Panc1 (cell line): ENCODE data around the gene FOXN4. TPM values are rescaled to one million over a fixed set of nuclear protein-coding genes. Genes with fewer than 3 reads are reported as not detected.

ENCODE experiments used
- ATAC-seq: fragments of 200-7000 bp; cut with Tn5 transposase; 2 replicates; pipeline ENCODE4 v1.9.1; 2020; ENCODE audit warnings: mild to moderate bottlenecking, moderate library complexity
- BruUV-seq: library from RNA; stranded (reverse); fragments of 400-500 nt; replicated peaks from 2 replicates; lab custom pipeline; 2021; lab: Mats Ljungman, UMichigan
- CTCF ChIA-PET: fragments of 300-600 bp; sonication (Branson Sonifier 250); formaldehyde crosslinking; loops from one replicate; lab custom pipeline; 2022; ENCODE audit warnings: antibody characterized with exemption; lab: Charles Lee
- POLR2A ChIA-PET: fragments of 300-600 bp; sonication (Branson Sonifier 250); formaldehyde crosslinking; loops from one replicate; lab custom pipeline; 2022; ENCODE audit warnings: antibody characterized with exemption; lab: Charles Lee
- DNase-seq: peaks from one replicate; pipeline ENCODE4 v3.0.0-alpha.2; 2010; ENCODE audit warnings: low read depth, low spot score
- H3K27ac ChIP-seq: 2 replicates; pipeline ENCODE4 v1.5.1; 2011; ENCODE audit warnings: mild to moderate bottlenecking, low read length, inconsistent platforms
- H3K27me3 ChIP-seq: fragments of 200-500 bp; sonication (Bioruptor generic); 2 replicates; pipeline ENCODE4 v1.6.0; 2014; ENCODE audit warnings: low read length, inconsistent platforms; ENCODE audit not compliant: control insufficient read depth, insufficient read depth
- H3K36me3 ChIP-seq: fragments of 200-500 bp; sonication (Bioruptor generic); 2 replicates; pipeline ENCODE4 v1.5.1; 2014; ENCODE audit warnings: inconsistent platforms, mild to moderate bottlenecking, low read length, moderate library complexity; ENCODE audit not compliant: control insufficient read depth, insufficient read depth
- H3K4me1 ChIP-seq: 2 replicates; pipeline ENCODE4 v1.5.1; 2011; ENCODE audit warnings: inconsistent platforms, mild to moderate bottlenecking, low read length, moderate library complexity; ENCODE audit not compliant: control insufficient read depth, insufficient read depth
- H3K4me3 ChIP-seq, 2 experiments: 2 replicates each; pipeline ENCODE4 v1.5.1; 2011 to 2012; ENCODE audit warnings: low read depth in 2 of 2, low read length in 2 of 2, mild to moderate bottlenecking in 2 of 2, inconsistent platforms in 1 of 2, moderate library complexity in 1 of 2
- H3K9me3 ChIP-seq: fragments of 200-500 bp; sonication (Bioruptor generic); 2 replicates; pipeline ENCODE4 v1.5.1; 2014; ENCODE audit warnings: low read depth, mild to moderate bottlenecking, inconsistent platforms, low read length, moderate library complexity; ENCODE audit not compliant: control insufficient read depth, insufficient read depth
- CTCF ChIP-seq: fragments of 450-650 bp; IDR thresholded peaks from 2 replicates; pipeline ENCODE4 v1.5.1; 2017; ENCODE audit warnings: mild to moderate bottlenecking
- POLR2AphosphoS5 ChIP-seq: IDR thresholded peaks from 2 replicates; pipeline ENCODE4 v1.6.1; 2012; ENCODE audit warnings: mild to moderate bottlenecking, low read depth, low read length, moderate library complexity
- REST ChIP-seq, 2 experiments: IDR thresholded peaks; 2 replicates each; pipeline ENCODE4 v1.6.1; 2011 to 2012; ENCODE audit warnings: low read depth in 2 of 2, control low read depth in 1 of 2, low read length in 1 of 2, mild to moderate bottlenecking in 1 of 2, moderate library complexity in 1 of 2; ENCODE audit not compliant: insufficient read depth in 1 of 2
- SIN3A ChIP-seq: IDR thresholded peaks from 2 replicates; pipeline ENCODE4 v1.6.1; 2012; ENCODE audit warnings: low read depth, mild to moderate bottlenecking, low read length, moderate library complexity, borderline replicate concordance; ENCODE audit not compliant: insufficient read depth
- TCF7L2 ChIP-seq: IDR thresholded peaks from 2 replicates; pipeline ENCODE4 v1.6.1; 2011; ENCODE audit warnings: mild to moderate bottlenecking, low read depth, low read length, inconsistent platforms
- in situ Hi-C: cut with HindIII; loops from 2 replicates; pipeline ENCODE4 v1.10.0; 2016; ENCODE audit warnings: low sequenced_read_pairs, low pct_unique_long_range_greater_than_20kb
- intact Hi-C: fragments of 100-400 bp; cut with micrococcal nuclease; formaldehyde crosslinking; loops from one replicate; pipeline ENCODE4 v1.10.0; 2022; ENCODE audit not compliant: unreplicated experiment
- total RNA-seq: library from RNA; stranded (reverse); gene quantifications from one replicate; pipeline ENCODE4 v1.2.1, GENCODE V29; 2021; ENCODE audit not compliant: unreplicated experiment

The FOXN4 gene
- total RNA-seq, 1 experiment from 2014 or later: 0.08 TPM

- CTCF ChIA-PET: no interaction called here
- BruUV-seq: no TSS peak
- POLR2A ChIA-PET: no interaction called here
Observed at GRCh38 chr12:109239179-109239578, 69.9 kb downstream of the FOXN4 start.

GRCh38 chr12:109236257-109236656 lies 72.8 kb downstream of the FOXN4 start:
- intact Hi-C loops: no loop called here
- BruUV-seq: no TSS peak
- in situ Hi-C loops: no loop called here
- ATAC-seq: no peak
- Histone ChIP-seq H3K36me3 (no peaks in the 10 kb centered on the region), H3K27me3 (no peaks in the 10 kb centered on the region), H3K9me3 (no peaks in the 10 kb centered on the region), H3K27ac (no peak overlapping the region), H3K4me3 (no peak overlapping the region), H3K4me1 (no peaks in the 10 kb centered on the region)
- DNase-seq: no peak
- TF ChIP-seq SIN3A: no peak
- TF ChIP-seq CTCF: no peak
- no peak for TF ChIP-seq TCF7L2
- POLR2A ChIA-PET: no interaction called here
- CTCF ChIA-PET: no interaction called here

More at GRCh38 chr12:109239179-109239578, 69.9 kb downstream of the FOXN4 start:
- Histone ChIP-seq H3K36me3 (no peaks in the 10 kb centered on the region), H3K27me3 (no peaks in the 10 kb centered on the region), H3K4me3 (no peak overlapping the region), H3K27ac (no peak overlapping the region), H3K4me1 (no peaks in the 10 kb centered on the region), H3K9me3 (no peaks in the 10 kb centered on the region)
- intact Hi-C loops (no loop called here), in situ Hi-C loops (no loop called here)
- DNase-seq (no peak), ATAC-seq (no peak)
- no peak for TF ChIP-seq CTCF
- no peak for TF ChIP-seq REST (IDR thresholded peaks at IDR 0.05; ENCODE audit: insufficient read depth in 1 of 2, low read depth in 2 of 2, low read length in 1 of 2)
- TF ChIP-seq TCF7L2: no peak
- no peak for TF ChIP-seq POLR2AphosphoS5
- TF ChIP-seq SIN3A: no peak
